ENCODE measurements around the gene ACTN3.

Gene ACTN3

GRCh38 chr11:66545701-66546367, 869 bp upstream of the ACTN3 start, which contains the start of gene ZDHHC24:
Gene ZDHHC24, minus strand, starts transcription at chr11:66546048. Its CDS starts 45 bp downstream, at chr11:66546003.
- DNase-seq: peak; percentile 85

- no peak for DNase-seq
Observed at GRCh38 chr11:66546966-66547661, 411 bp downstream of the ACTN3 start.

GRCh38 chr11:66547662-66548009, 933 bp downstream of the ACTN3 start:
- no peak for DNase-seq

GRCh38 chr11:66548041-66548440, 1.3 kb downstream of the ACTN3 start:
- no peak for DNase-seq

GRCh38 chr11:66548774-66549630, 2.3 kb downstream of the ACTN3 start:
- DNase-seq: no peak

- no peak for DNase-seq
Observed at GRCh38 chr11:66549696-66550095, 3.0 kb downstream of the ACTN3 start.

- no peak for DNase-seq
Observed at GRCh38 chr11:66550887-66551286, 4.2 kb downstream of the ACTN3 start.

- no peak for DNase-seq
Observed at GRCh38 chr11:66554602-66555001, 7.9 kb downstream of the ACTN3 start.

GRCh38 chr11:66555416-66555815, 8.7 kb downstream of the ACTN3 start:
- no peak for DNase-seq

GRCh38 chr11:66556086-66556485, 9.4 kb downstream of the ACTN3 start:
- no peak for DNase-seq

- DNase-seq: no peak
Observed at GRCh38 chr11:66557733-66558326, 11.1 kb downstream of the ACTN3 start.

GRCh38 chr11:66559142-66559865, 12.6 kb downstream of the ACTN3 start:
- DNase-seq: peak; percentile 34

- DNase-seq: no peak
Observed at GRCh38 chr11:66559866-66560676, 13.4 kb downstream of the ACTN3 start.

- no peak for DNase-seq
Observed at GRCh38 chr11:66561178-66561974, 14.7 kb downstream of the ACTN3 start.

- DNase-seq: no peak
Observed at GRCh38 chr11:66561975-66562248, 15.2 kb downstream of the ACTN3 start.

- DNase-seq: no peak
Observed at GRCh38 chr11:66562275-66562674, 15.6 kb downstream of the ACTN3 start.

GRCh38 chr11:66562907-66563583, 16.3 kb downstream of the ACTN3 start:
- no peak for DNase-seq

- no peak for DNase-seq
Observed at GRCh38 chr11:66563832-66564231, 17.1 kb downstream of the ACTN3 start.

GRCh38 chr11:66564538-66564937, 17.8 kb downstream of the ACTN3 start:
- no peak for DNase-seq

- DNase-seq: no peak
Observed at GRCh38 chr11:66564984-66565383, 18.3 kb downstream of the ACTN3 start.

All from stimulated activated CD4-positive, alpha-beta T cell treated with anti-CD3 and anti-CD28 coated beads, Interleukin-12 subunit alpha, Interleukin-12 subunit beta, amount 100 ng/mL, for 4 hours (primary cell).